HEK293T (cell line): Measurements from ENCODE around the gene USP15.

Source experiments
- ARNT ChIP-seq: fragments of 450-650 bp; IDR thresholded peaks from 2 replicates; pipeline ENCODE4 v1.6.1; 2017; ENCODE audit warnings: mild to moderate bottlenecking
- BHLHE40 ChIP-seq: fragments of 450-650 bp; IDR thresholded peaks from 2 replicates; pipeline ENCODE4 v1.6.1; 2016; ENCODE audit warnings: mild to moderate bottlenecking, moderate library complexity, borderline replicate concordance
- FOXA1 ChIP-seq: fragments of 450-650 bp; IDR thresholded peaks from 2 replicates; pipeline ENCODE4 v1.6.1; 2016; ENCODE audit warnings: mild to moderate bottlenecking
- FOXK2 ChIP-seq: fragments of 450-650 bp; IDR thresholded peaks from 2 replicates; pipeline ENCODE4 v1.6.1; 2016; ENCODE audit warnings: mild to moderate bottlenecking
- PKNOX1 ChIP-seq: fragments of 450-650 bp; IDR thresholded peaks from 2 replicates; pipeline ENCODE4 v1.6.1; 2016
- SP1 ChIP-seq: fragments of 450-650 bp; IDR thresholded peaks from 2 replicates; pipeline ENCODE4 v1.6.1; 2017

DNA sequence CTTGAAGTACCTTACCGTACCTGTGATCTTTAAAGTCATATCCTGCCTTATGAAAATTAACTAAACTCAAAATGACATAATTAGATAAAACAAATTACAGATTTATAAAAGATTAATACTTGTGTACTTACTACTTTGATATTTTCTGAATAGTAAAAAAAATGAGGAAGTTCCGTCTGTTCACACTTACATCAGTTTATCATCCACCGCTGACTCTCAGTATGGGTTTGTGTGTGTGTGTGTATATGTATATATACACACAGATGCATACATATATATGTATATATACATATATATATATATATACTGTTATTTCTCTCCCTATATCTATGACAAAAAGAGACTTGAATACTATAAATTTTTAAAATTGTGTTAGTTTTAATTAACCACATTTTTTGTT is 141.4 kb downstream of the USP15 start:
- TF ChIP-seq BHLHE40 (no peak), SP1 (no peak), PKNOX1 (no peak), ARNT (no peak), FOXK2 (no peak), FOXA1 (no peak)
